ENCODE data around the gene ST8SIA1.

DNA sequence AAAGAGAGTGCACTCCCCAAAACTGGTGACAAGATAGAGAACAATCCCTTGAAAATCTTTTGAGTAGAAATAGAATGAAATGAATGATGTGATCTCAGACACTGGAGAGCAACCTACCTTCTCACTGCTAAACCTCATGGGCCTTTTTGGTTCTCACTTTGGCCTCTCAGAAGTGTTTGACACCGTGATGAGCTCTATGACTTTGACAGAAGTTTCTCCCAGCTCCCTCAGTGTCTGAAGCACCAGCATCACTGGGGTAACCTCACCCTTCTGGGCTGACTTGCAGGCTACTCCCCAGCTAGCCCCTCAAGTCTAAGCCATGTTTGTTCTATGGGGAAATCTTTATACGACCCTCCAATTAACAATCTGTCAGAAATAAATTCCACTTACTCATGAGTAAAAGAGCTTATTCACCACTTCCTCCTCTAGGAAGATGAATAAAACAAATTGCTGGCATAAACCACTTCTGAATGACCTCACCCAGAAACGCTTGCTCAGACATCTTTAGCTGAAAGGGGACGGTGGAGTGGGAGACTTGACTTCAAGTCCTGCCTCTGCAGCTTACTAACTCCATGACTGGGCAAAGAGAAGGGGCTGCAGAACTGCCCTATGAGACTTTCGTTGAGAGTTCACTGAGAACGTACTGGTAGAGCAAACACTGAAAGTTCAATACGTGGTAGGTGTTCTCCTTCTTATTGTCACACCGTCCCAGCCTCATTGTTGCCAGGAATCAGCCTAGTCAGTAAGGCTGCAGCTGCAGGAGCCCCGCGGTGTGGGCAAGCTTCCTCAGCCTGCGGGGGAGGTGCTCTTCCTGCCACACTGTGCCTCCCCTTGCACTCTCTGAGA lies 46.5 kb downstream of the ST8SIA1 start:
- TF ChIP-seq, protein P1, sequence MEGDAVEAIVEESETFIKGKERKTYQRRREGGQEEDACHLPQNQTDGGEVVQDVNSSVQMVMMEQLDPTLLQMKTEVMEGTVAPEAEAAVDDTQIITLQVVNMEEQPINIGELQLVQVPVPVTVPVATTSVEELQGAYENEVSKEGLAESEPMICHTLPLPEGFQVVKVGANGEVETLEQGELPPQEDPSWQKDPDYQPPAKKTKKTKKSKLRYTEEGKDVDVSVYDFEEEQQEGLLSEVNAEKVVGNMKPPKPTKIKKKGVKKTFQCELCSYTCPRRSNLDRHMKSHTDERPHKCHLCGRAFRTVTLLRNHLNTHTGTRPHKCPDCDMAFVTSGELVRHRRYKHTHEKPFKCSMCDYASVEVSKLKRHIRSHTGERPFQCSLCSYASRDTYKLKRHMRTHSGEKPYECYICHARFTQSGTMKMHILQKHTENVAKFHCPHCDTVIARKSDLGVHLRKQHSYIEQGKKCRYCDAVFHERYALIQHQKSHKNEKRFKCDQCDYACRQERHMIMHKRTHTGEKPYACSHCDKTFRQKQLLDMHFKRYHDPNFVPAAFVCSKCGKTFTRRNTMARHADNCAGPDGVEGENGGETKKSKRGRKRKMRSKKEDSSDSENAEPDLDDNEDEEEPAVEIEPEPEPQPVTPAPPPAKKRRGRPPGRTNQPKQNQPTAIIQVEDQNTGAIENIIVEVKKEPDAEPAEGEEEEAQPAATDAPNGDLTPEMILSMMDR (IDR thresholded peaks at IDR 0.05), result no peak
- no peak for TF ChIP-seq POLR2AphosphoS5 (IDR thresholded peaks at IDR 0.05)
- no peak for TF ChIP-seq POLR2A (IDR thresholded peaks at IDR 0.05)

Measured in suprapubic skin (tissue), 4 donors.